GM18507 (cell line): ENCODE results near the gene CAB39.

ENCODE experiments used
- DNase-seq: peaks from one replicate; pipeline ENCODE4 v3.0.0; 2011; ENCODE audit warnings: low read depth; ENCODE audit not compliant: insufficient read length; ENCODE audit errors: extremely low spot score
- FAIRE-seq: peaks from 2 replicates; lab custom pipeline; 2011; peaks lifted over from hg19 to GRCh38; lab: Jason Lieb, UNC

CAB39 gene

GRCh38 chr2:230830428-230830827 lies 117.8 kb downstream of the CAB39 start:
- no peak for FAIRE-seq
- DNase-seq = no peak

DNA sequence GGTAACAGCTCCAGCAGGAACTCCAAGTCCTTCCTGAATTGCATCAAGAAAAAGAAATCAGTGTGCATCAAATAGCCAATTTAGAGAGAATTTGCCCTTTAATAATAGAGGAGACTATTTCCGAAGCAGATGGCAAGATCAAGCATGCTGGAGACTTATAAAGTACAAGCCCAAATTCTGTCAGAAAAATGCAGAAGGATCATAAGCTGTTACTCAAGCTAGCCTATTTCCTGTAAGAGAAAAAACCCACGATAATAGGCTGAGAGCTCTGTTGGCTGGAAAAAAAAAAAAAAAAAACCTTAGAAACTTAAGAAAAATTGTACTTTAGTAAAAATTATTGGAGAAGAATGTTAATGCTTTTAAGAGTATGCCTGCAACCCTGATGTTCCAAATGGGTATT lies 127.7 kb downstream of the CAB39 start:
- FAIRE-seq (no peak), DNase-seq (no peak)

- FAIRE-seq = no peak
Observed at GRCh38 chr2:230842473-230842872, 129.8 kb downstream of the CAB39 start.

GRCh38 chr2:230843132-230843531 lies 130.5 kb downstream of the CAB39 start:
- DNase-seq = no peak
- no peak for FAIRE-seq

More at GRCh38 chr2:230842473-230842872, 129.8 kb downstream of the CAB39 start:
- no peak for DNase-seq

- DNase-seq = no peak
- no peak for FAIRE-seq
Observed at GRCh38 chr2:230846360-230846759, 133.7 kb downstream of the CAB39 start.

GRCh38 chr2:230847883-230848388 lies 135.3 kb downstream of the CAB39 start:
- FAIRE-seq (peak; percentile 92), DNase-seq (peak; percentile 86)

DNA sequence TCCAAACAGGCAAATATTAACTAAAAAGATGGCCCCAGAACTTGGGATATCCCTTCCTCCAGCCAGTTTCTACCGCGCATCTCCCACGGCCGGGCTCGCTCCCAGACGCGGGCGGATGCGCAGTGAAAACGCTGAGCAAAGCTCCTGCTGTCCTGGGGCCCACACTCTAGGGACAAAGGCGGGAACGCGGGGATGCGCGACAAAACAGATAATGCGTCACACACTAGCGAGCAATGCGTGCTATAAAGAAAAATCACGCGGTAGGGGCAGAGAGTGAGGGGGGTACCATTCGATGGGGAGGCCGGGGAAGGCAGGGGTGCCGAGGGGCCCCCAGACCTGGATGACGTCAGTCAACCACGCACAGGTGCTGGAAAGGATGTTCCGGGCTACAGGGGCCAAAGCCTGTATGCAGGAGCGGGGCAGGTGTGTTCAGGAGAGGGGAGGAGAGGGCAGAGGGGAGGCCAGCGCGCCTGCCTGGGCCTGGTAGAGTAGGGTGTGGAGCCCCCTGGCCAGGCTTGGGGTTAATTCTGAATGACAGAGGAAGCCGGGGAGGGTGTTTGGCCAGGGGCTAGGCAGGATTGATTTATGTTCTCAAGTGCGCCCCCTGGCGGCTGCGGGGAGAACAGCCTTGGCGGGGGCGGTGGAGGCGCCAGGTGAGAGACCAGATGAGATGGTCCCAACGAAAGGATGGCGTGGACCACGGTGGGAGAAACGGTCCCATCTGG lies 137.2 kb downstream of the CAB39 start:
- peak; percentile 42 for FAIRE-seq
- DNase-seq = no peak

DNA sequence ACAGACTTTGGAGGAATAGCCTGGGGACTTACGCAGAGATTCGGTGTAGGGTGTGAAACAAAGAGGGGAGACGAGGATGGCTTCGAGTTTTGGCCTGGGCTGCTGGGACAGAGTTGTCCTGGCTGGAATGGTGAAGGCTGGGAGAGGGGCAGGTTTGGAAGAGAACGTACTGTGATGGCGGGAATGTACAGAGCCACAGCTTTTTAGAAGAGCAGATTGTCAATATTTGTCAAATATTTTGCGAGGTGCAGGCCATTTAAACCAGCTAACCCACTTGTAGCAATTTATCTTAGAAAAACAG lies 137.7 kb downstream of the CAB39 start:
- no peak for FAIRE-seq
- no peak for DNase-seq

DNA sequence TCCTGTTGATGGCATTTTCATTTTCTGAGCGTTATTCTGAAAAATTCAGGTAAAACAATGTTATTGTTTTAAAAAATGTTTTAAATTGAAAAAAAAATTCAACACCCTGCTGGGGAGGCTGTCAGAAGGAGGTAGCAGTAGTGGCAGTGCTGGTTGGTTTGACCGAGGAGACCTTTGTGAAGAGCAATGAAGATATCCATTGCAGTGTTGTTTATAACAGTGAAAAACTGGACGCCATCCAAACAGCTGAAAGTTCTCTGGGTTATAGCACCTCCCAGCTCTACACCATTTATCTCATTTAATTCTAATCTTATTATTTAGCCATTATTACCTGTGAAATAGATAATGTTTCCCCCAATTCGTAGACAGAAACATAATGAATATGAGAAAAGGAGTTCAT lies 139.5 kb downstream of the CAB39 start:
- DNase-seq (no peak), FAIRE-seq (no peak)

DNA sequence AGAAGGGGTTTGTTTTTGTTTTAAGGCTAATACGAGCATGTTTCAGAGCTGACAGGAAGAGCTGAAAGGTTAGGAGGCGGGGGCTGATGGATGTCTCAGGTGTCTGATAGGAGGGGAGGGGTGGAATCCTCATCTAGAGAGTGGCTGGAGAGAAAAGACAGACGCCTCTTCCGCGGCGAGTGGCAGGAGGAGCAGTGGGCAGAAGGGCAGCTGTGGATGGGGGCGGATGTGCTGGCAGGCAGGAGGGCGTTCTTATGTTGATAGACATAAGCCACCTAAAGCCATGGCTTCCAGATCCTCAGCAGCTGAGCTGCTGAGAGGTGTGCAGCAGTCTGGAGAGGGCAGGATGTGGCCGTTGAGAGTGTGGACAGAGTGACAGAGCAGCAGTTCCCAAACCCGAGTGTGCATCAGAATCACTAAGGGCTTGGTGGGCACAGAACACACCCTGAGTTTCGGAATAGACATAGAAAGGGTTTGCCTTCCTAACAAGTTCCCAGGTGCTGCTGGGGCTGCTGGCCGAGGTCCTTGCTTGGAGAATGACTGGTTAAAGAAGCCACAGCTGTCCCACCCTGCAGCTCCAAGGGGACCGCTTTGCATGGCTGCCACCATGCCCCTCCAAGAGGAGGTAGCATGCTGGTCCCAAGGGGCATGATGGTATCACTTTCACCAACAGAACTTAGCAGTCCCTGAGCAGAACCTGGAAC lies 149.1 kb downstream of the CAB39 start:
- FAIRE-seq = peak; percentile 15
- no peak for DNase-seq

DNA sequence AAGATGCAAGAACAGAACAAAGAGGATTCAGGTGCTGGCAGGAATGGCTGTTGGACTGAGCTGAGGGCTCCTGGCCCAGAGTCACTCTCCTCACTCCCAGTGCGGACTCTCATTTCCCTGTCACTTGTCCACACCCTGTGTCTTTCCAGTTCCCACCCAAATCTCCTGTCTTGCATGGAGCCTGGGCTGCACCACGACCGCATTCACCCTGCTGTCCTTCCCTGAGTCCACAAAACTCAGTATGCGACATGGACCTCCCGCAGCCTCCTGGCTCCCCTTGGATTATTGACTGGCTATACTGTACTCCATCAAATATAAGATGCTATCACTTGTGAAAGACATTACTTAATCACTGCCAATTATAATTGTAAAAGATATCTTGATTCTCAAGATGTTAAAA lies 149.7 kb downstream of the CAB39 start:
- FAIRE-seq = no peak
- DNase-seq = no peak

GRCh38 chr2:230863031-230863430 lies 150.4 kb downstream of the CAB39 start:
- DNase-seq (no peak), FAIRE-seq (no peak)

DNA sequence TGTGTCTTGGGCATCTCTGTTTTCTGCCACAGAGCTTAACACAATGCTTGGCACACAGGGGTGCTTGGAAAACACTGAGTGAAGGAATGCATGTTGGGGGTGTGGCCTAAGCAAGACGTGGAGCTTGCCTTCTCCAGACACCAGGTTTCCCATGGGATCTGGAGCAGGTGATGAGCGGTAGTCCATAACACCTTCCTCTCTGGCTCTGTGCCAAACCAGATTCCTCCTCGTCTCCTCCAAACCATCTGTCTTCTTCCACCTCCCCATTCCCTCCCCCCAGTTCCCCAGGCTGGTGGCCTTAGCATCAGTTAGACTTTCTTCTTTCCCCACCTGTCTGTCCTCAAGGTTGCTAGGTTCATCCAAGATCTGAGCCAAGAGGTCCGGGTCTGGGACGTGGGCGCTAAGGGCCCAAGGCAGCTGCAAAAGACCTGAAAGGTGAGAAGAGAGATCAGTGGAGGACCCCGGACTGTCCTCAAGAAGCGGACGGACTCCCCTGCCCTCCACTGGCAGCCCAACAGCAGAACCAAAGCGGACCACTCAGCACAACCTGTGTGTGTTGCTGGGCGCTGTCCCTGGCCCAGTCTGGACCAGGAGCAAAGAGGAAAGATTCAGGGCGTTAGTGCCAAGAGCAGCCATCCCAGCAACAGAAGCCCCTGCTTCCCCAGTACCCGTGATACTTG lies 150.9 kb downstream of the CAB39 start:
- DNase-seq (no peak), FAIRE-seq (no peak)

DNA sequence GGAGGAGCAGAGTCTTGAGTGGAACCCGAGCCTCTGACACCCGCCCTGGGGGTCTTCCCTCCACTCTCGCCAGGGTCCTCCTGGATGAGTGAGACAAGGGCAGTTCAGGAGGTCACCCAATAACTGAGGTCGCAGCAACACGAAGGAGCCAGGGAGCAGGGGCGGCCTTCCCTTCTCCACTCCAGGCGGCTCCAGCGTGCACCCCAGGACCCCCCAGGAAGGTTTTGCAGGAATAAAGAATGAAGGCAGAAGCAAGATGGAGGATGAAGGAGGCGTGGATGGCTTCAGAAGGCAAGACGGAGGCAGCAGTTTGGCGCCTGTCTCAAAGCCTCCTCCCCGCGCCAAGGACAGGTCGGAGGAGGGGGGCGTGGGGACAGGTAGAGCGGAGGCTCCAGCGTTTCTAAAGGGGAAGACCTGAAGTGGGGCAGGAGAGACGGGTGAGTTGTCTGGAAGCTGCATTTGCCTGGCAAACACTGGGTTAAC lies 151.5 kb downstream of the CAB39 start:
- DNase-seq (no peak), FAIRE-seq (no peak)

GRCh38 chr2:230864605-230865306 lies 152.1 kb downstream of the CAB39 start, which contains the start of gene ITM2C:
Gene ITM2C (plus strand): TSS chr2:230864942. CDS start chr2:230865026, 84 bp downstream.
- FAIRE-seq (peak; percentile 82), DNase-seq (no peak)

GRCh38 chr2:230865307-230865765 lies 152.7 kb downstream of the CAB39 start:
- DNase-seq (no peak), FAIRE-seq (peak; percentile 38)

DNA sequence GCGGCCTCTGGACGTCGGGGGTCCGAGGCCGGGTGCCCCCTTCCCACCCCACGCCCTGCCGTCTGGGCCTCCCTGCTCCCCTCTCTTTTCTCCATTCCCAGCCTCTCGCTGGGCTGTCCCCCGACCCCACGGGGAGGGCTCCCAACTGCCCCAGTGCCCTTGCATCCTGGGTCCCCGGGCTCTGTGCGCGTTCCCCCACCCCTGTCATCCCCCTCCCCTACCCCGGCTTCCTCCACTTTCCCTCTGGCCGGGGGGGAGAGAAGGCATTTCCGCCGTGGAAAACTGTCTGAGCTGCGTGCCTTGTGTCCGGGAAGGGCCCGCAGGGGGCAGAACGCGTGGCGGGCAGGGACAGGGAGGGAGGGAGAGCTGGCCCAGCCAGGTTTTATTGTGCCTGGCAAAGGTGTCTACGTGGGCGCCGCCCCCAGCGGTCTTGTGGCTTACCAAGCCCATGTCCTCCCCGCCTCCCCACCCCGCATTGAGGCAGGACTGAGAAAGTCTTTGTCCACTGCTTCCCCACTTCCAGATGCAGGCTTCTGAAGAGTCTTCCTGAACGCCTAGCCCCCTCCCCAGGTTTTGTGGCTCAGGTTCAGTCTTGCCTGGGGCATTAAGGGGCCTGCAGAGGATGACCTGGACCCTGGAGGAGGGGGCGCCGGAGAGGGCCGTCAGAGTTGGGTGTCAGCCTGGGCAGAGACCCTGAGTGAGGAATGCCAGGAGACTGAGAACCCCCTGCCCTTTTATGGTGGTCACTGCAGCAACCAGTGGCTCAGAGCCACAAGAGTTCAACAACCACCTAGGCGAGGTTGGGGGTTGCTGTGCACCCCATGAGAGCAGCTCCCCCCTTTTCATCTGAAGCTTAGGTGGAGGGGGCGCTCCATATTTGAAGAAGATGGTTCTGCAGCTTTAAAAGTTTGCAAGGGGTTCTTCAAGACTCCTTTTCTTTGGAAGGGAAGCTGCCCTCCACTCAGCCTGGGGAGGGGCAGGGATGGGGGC lies 153.4 kb downstream of the CAB39 start:
- FAIRE-seq = peak; percentile 39
- DNase-seq = no peak

- FAIRE-seq (peak; percentile 57), DNase-seq (no peak)
Observed at GRCh38 chr2:230866756-230867523, 154.3 kb downstream of the CAB39 start.
